Suprapubic skin (tissue), 4 donors: ENCODE data around the gene KLRK1. TPM values are rescaled to one million over a fixed set of nuclear protein-coding genes. Genes with fewer than 3 reads are reported as not detected.

Source experiments
- DNase-seq, 2 donors: peaks; one replicate each; pipeline ENCODE4 v3.0.0-alpha.2; 2019; ENCODE audit warnings: low spot score in 2 of 2
- H3K27ac ChIP-seq: fragments of 200-600 bp; sonication (generic); one replicate; pipeline ENCODE4 v1.5.1; 2019
- H3K27me3 ChIP-seq: fragments of 200-600 bp; sonication (generic); one replicate; pipeline ENCODE4 v1.5.1; 2019
- H3K36me3 ChIP-seq: fragments of 200-600 bp; sonication (generic); one replicate; pipeline ENCODE4 v1.5.1; 2019
- H3K4me1 ChIP-seq: fragments of 200-600 bp; sonication (generic); one replicate; pipeline ENCODE4 v1.5.1; 2019
- H3K4me3 ChIP-seq: fragments of 200-600 bp; sonication (generic); one replicate; pipeline ENCODE4 v1.5.1; 2019; ENCODE audit warnings: mild to moderate bottlenecking
- H3K9me3 ChIP-seq: fragments of 200-600 bp; sonication (generic); one replicate; pipeline ENCODE4 v1.5.1; 2019
- CTCF ChIP-seq, 2 donors: fragments of 200-600 bp in 1 of 2; fragments of 450-650 bp in 1 of 2; sonication (generic) in 1 of 2; IDR thresholded peaks; one replicate each; pipeline ENCODE4 v1.5.1; 2016 to 2019; ENCODE audit warnings: antibody characterized with exemption in 2 of 2, mild to moderate bottlenecking in 1 of 2, moderate library complexity in 1 of 2
- EP300 ChIP-seq: sonication (generic); formaldehyde crosslinking; IDR thresholded peaks from one replicate; pipeline ENCODE4 v1.6.1; 2017; ENCODE audit warnings: antibody characterized with exemption
- POLR2A ChIP-seq, 2 donors: fragments of 450-650 bp; IDR thresholded peaks; one replicate each; pipeline ENCODE4 v1.6.1; 2017; ENCODE audit warnings: antibody characterized with exemption in 2 of 2, mild to moderate bottlenecking in 2 of 2, moderate library complexity in 2 of 2
- POLR2AphosphoS5 ChIP-seq, 3 donors: sonication (generic); formaldehyde crosslinking; IDR thresholded peaks; one replicate each; pipeline ENCODE4 v1.6.1; 2017; ENCODE audit warnings: antibody characterized with exemption in 3 of 3
- WGBS: methylation state at CpG from one replicate; pipeline ENCODE4 v1.1.5; 2018; 5-methylcytosine and 5-hydroxymethylcytosine counted together
- total RNA-seq, 4 donors: library from RNA; depleted of rRNA; stranded (reverse); fragments of >200 nt; gene quantifications; one replicate each; pipeline ENCODE4 v1.1.0, GENCODE V29; 2016

Gene KLRK1
- total RNA-seq, 4 donors from 2014 or later = 0.51 to 4.3 TPM; not detected in 2

GRCh38 chr12:10364815-10365622 is 24.8 kb downstream of the KLRK1 start:
- WGBS = under 1% methylated on average over 15 of the region's 15 CpGs
- TF ChIP-seq EP300 = no peak
- TF ChIP-seq CTCF (IDR thresholded peaks at IDR 0.05) = no peak
- TF ChIP-seq POLR2A (IDR thresholded peaks at IDR 0.05) = no peak
- no peak for TF ChIP-seq POLR2AphosphoS5 (IDR thresholded peaks at IDR 0.05)
- H3K9me3 ChIP-seq = peaks cover 4% of the 10 kb centered on the region
- H3K4me3 ChIP-seq = peak overlapping the region; percentile 77
- H3K36me3 ChIP-seq = no peaks in the 10 kb centered on the region
- DNase-seq = no peak
- H3K27ac ChIP-seq = peak overlapping the region; percentile 95
- H3K27me3 ChIP-seq = no peaks in the 10 kb centered on the region
- peaks cover 36% of the 10 kb centered on the region for H3K4me1 ChIP-seq

GRCh38 chr12:10363914-10364814 is 25.7 kb downstream of the KLRK1 start:
- no peak for DNase-seq
- 3% methylated on average over 14 of the region's 19 CpGs for WGBS
- peak overlapping the region; percentile 77 for H3K4me3 ChIP-seq
- H3K9me3 ChIP-seq = peaks cover 4% of the 10 kb centered on the region
- no peaks in the 10 kb centered on the region for H3K27me3 ChIP-seq
- H3K4me1 ChIP-seq = peaks cover 36% of the 10 kb centered on the region
- H3K36me3 ChIP-seq = no peaks in the 10 kb centered on the region
- H3K27ac ChIP-seq = peak overlapping the region; percentile 95
- TF ChIP-seq CTCF (IDR thresholded peaks at IDR 0.05) (no peak), POLR2A (IDR thresholded peaks at IDR 0.05) (no peak), EP300 (no peak), POLR2AphosphoS5 (IDR thresholded peaks at IDR 0.05) (no peak)

- H3K9me3 ChIP-seq = peaks cover 4% of the 10 kb centered on the region
- peak overlapping the region; percentile 95 for H3K27ac ChIP-seq
- H3K4me1 ChIP-seq = peaks cover 36% of the 10 kb centered on the region
- TF ChIP-seq POLR2AphosphoS5 (IDR thresholded peaks at IDR 0.05) (no peak), EP300 (no peak), POLR2A (IDR thresholded peaks at IDR 0.05) (no peak), CTCF (IDR thresholded peaks at IDR 0.05) (no peak)
- no peak for DNase-seq
- H3K4me3 ChIP-seq = peak overlapping the region; percentile 77
- H3K36me3 ChIP-seq = no peaks in the 10 kb centered on the region
- no peaks in the 10 kb centered on the region for H3K27me3 ChIP-seq
- WGBS = 39% methylated on average over 5 of the region's 5 CpGs
Measured at GRCh38 chr12:10363658-10363913, 26.3 kb downstream of the KLRK1 start.

- WGBS = 33% methylated on average over 9 of the region's 9 CpGs
- H3K4me3 ChIP-seq = peak overlapping the region; percentile 77
- no peak for TF ChIP-seq POLR2A (IDR thresholded peaks at IDR 0.05)
- TF ChIP-seq EP300 = no peak
- no peak for TF ChIP-seq POLR2AphosphoS5 (IDR thresholded peaks at IDR 0.05)
- no peak for TF ChIP-seq CTCF (IDR thresholded peaks at IDR 0.05)
- no peak for DNase-seq
- H3K9me3 ChIP-seq = peaks cover 1% of the 10 kb centered on the region
- H3K4me1 ChIP-seq = peaks cover 36% of the 10 kb centered on the region
- H3K27ac ChIP-seq = peak overlapping the region; percentile 95
- H3K27me3 ChIP-seq = no peaks in the 10 kb centered on the region
- no peaks in the 10 kb centered on the region for H3K36me3 ChIP-seq
Measured at GRCh38 chr12:10362828-10363657, 26.8 kb downstream of the KLRK1 start.
